ENCODE results near the gene RHO.
A peak's percentile ranks its signal among the peaks of the same experiment; 100 is the strongest.

RHO gene

DNA sequence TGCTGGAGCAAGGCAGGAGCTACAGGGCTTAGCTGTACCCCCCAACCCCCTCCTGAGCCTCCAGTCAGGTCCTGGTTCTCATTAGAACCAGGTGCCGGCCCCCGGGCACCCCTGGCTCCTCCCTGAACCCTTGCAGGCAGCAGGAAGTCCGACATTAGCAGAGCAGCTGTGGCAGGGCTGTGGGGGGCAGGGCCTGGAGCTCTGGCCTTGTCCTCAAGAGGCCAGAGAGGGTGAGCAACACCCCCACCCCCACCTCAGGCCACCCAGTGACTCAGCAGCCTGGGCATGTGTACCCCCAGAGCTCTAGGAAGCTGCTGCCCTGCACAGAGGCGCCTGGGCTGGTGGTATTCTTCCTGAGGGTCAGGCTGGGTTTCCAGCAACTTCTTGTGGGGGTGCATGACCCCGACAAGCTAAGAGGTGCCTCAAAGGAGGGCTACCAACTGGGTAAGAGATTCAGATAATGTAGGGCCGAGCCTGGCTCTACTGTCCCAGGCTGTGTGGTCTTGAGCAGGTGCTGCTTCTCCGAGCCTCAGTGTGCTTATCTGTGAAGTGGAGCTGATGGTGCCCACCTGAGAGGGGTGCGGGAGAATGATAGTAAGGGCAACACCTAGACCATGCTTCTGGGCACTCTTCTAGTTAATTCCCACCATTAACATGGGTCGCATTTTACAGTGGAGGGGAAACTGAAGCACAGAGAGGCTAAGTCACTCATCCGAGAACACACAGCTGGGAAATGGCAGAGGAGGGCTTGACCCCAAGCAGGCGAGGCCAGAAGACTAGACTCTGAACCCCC, 30.5 kb downstream of the RHO start (continued):
- TF ChIP-seq IKZF3 (tag by site-specific recombination; IDR thresholded peaks at IDR 0.05): no peak
- no peak for TF ChIP-seq PRDM1 (tag by site-specific recombination; IDR thresholded peaks at IDR 0.05)
- TF ChIP-seq, protein P1, sequence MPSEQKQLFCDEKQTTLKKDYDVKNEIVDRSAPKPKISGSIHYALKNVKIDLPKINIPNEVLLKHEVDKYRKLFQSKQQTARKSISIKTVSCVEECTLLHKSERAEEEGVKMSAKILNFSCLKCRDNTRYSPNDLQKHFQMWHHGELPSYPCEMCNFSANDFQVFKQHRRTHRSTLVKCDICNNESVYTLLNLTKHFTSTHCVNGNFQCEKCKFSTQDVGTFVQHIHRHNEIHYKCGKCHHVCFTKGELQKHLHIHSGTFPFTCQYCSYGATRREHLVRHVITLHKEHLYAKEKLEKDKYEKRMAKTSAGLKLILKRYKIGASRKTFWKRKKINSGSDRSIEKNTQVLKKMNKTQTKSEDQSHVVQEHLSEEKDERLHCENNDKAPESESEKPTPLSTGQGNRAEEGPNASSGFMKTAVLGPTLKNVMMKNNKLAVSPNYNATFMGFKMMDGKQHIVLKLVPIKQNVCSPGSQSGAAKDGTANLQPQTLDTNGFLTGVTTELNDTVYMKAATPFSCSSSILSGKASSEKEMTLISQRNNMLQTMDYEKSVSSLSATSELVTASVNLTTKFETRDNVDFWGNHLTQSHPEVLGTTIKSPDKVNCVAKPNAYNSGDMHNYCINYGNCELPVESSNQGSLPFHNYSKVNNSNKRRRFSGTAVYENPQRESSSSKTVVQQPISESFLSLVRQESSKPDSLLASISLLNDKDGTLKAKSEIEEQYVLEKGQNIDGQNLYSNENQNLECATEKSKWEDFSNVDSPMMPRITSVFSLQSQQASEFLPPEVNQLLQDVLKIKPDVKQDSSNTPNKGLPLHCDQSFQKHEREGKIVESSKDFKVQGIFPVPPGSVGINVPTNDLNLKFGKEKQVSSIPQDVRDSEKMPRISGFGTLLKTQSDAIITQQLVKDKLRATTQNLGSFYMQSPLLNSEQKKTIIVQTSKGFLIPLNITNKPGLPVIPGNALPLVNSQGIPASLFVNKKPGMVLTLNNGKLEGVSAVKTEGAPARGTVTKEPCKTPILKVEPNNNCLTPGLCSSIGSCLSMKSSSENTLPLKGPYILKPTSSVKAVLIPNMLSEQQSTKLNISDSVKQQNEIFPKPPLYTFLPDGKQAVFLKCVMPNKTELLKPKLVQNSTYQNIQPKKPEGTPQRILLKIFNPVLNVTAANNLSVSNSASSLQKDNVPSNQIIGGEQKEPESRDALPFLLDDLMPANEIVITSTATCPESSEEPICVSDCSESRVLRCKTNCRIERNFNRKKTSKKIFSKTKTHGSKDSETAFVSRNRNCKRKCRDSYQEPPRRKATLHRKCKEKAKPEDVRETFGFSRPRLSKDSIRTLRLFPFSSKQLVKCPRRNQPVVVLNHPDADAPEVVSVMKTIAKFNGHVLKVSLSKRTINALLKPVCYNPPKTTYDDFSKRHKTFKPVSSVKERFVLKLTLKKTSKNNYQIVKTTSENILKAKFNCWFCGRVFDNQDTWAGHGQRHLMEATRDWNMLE (tag by site-specific recombination; conservative IDR thresholded peaks at IDR 0.05; ENCODE audit: low read depth): no peak
- peak; percentile 52 for TF ChIP-seq GLIS1 (tag by site-specific recombination; IDR thresholded peaks at IDR 0.05)

DNA sequence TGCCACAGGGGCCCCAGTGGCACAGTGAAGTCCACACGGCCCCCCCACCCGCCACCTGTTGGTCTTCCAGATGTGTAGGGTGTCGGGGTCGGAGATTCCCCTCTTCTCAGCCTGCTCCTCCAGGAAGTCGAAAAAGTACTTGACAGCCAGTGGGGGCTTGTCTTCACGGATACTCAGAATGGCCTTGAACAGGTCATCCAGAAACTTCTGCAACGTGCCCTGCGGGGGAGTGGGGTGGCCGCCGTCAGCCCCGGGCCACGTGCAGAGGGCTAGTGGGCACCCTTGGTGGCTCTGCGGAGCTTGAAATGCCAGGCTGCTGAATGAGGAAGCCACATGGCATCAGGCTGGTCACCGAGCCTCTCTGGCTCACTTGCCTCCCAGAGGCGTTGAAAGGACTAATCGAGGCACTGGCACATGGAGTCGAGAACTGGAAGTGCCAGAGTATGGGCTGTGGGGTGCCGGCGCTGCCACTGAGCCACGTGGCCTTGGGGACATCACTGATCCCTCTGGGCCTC, 31.2 kb downstream of the RHO start:
- POLR2A ChIA-PET: no interaction called here
- CTCF ChIA-PET: no interaction called here
- peaks cover 0 to 53% of the 10 kb centered on the region in 2 experiments; a peak in 2 of 3 replicates for H3K36me3 ChIP-seq (ENCODE audit: control insufficient read depth in 2 of 2, insufficient read depth in 1 of 2, low read length in 2 of 2)
- TF ChIP-seq GLI4 (tag by site-specific recombination; IDR thresholded peaks at IDR 0.05) (no peak), SCRT2 (tag by site-specific recombination; IDR thresholded peaks at IDR 0.05) (peak; percentile 78), ZNF155 (tag by site-specific recombination; IDR thresholded peaks at IDR 0.05) (no peak), ZNF521 (tag by site-specific recombination; IDR thresholded peaks at IDR 0.05) (no peak), ZBTB7A (tag by site-specific recombination; IDR thresholded peaks at IDR 0.05; ENCODE audit: low read depth) (no peak)
- H3K27ac ChIP-seq (ENCODE audit: extremely low read depth, low read depth, low read length): no peak overlapping the region
- H3K9me3 ChIP-seq (ENCODE audit: control insufficient read depth, insufficient read depth, low read depth, low read length): no peaks in the 10 kb centered on the region
- no peaks in the 10 kb centered on the region for H3K4me1 ChIP-seq (ENCODE audit: control insufficient read depth, insufficient read depth, low read length)
- H3K4me3 ChIP-seq (ENCODE audit: low read depth, low read length): no peak overlapping the region

DNA sequence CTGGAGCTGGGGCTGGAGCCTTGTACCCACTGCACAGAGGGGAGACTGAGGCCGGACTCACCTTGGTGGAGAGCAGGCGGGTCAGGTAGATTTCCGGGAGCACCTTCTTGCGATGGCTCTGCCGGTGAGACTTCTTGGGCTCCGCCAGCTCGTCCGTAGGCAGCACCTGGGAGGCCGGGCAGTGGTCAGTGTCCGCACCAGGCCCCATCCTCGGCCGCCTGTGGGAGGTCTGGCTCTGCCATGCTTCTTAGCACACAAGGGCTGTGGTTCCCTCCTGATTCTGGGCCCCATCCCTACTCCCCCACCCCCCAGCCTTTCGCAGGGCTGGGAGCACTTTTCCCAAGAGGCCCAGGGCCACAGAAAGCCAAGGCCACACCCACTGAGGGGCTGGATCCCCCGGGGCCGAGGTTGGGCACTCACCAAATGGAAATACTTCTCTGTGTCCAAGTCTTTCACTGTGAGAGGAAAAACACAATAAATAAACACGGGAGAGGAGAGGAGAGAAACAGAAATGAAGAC, 31.9 kb downstream of the RHO start:
- ChIA-PET CTCF (interaction anchor here (0.6 kb wide), 1 partner anchor 432 kb away, joined by 3 read pairs; no protein-coding TSS in a partner anchor), POLR2A (no interaction called here)

DNA sequence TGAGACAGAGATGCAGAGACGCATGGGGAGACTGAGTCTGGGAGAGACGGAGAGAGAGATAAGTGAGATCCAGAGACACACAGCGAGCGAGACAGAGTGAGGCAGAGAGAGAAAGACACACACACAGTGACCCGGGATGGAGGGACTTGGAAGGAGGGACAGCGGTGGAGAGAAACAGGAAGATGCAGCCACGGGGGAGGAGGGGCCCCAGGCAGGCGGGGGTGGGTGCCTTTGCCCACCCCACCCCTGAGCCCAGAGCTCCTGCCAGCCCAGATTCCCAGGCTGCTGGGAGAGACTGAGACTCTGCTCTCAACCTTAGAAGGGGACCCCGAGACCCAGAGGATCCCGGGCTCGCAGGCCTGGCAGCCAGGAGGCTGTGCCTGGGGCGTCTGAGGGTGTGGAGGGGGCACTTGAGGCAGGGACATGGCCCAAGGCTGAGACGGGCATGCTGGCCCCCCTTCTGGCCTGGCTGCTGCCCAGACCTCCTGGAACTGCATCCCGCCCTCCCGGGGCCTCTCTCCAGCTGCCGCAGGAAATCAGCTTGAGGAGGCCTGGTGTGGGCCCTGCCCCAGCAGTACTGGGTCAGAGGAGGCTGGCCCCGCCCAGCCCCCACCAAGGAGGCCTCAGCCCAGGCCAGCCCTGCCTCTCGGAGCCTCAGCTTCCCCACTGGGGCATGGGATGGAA, 32.6 kb downstream of the RHO start:
- Histone ChIP-seq H3K4me1 (ENCODE audit: control insufficient read depth, insufficient read depth, low read length) (no peaks in the 10 kb centered on the region), H3K27ac (ENCODE audit: extremely low read depth, low read depth, low read length) (no peak overlapping the region), H3K4me3 (ENCODE audit: low read depth, low read length) (no peak overlapping the region), H3K36me3 (ENCODE audit: control insufficient read depth in 2 of 2, insufficient read depth in 1 of 2, low read length in 2 of 2) (peaks cover 0 to 61% of the 10 kb centered on the region in 2 experiments; a peak in 2 of 3 replicates), H3K9me3 (ENCODE audit: control insufficient read depth, insufficient read depth, low read depth, low read length) (no peaks in the 10 kb centered on the region)
- ChIA-PET CTCF (interaction anchor here (0.6 kb wide), 1 partner anchor 431 kb away, joined by 3 read pairs; no protein-coding TSS in a partner anchor), POLR2A (no interaction called here)
- no peak for TF ChIP-seq ZNF585B (tag by site-specific recombination; IDR thresholded peaks at IDR 0.05)
- TF ChIP-seq, protein P2, sequence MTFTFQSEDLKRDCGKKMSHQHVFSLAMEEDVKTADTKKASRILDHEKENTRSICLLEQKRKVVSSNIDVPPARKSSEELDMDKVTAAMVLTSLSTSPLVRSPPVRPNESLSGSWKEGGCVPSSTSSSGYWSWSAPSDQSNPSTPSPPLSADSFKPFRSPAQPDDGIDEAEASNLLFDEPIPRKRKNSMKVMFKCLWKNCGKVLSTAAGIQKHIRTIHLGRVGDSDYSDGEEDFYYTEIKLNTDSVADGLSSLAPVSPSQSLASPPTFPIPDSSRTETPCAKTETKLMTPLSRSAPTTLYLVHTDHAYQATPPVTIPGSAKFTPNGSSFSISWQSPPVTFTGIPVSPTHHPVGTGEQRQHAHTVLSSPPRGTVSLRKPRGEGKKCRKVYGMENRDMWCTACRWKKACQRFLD (tag by site-specific recombination; IDR thresholded peaks at IDR 0.05): no peak
- no peak for TF ChIP-seq ZNF248 (tag by site-specific recombination; IDR thresholded peaks at IDR 0.05)
- TF ChIP-seq ZNF677 (tag by site-specific recombination; IDR thresholded peaks at IDR 0.05): no peak
- TF ChIP-seq ZNF366 (tag by site-specific recombination; conservative IDR thresholded peaks at IDR 0.05): peak; percentile 66; the same call in 1 of the 2 replicates
- no peak for TF ChIP-seq ZNF473 (tag by site-specific recombination; IDR thresholded peaks at IDR 0.05)
- peak; percentile 94 for TF ChIP-seq GLIS1 (tag by site-specific recombination; IDR thresholded peaks at IDR 0.05)
- no peak for TF ChIP-seq ZNF501 (tag by site-specific recombination; IDR thresholded peaks at IDR 0.05)
- peak; percentile 68 for TF ChIP-seq ZIC2 (tag by site-specific recombination; IDR thresholded peaks at IDR 0.05)

More for the DNA sequence above, 31.9 kb downstream of the RHO start:
- H3K9me3 ChIP-seq (ENCODE audit: control insufficient read depth, insufficient read depth, low read depth, low read length): no peaks in the 10 kb centered on the region
- H3K27ac ChIP-seq (ENCODE audit: extremely low read depth, low read depth, low read length): no peak overlapping the region
- TF ChIP-seq, protein P3, sequence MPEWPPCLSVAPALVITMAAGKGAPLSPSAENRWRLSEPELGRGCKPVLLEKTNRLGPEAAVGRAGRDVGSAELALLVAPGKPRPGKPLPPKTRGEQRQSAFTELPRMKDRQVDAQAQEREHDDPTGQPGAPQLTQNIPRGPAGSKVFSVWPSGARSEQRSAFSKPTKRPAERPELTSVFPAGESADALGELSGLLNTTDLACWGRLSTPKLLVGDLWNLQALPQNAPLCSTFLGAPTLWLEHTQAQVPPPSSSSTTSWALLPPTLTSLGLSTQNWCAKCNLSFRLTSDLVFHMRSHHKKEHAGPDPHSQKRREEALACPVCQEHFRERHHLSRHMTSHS (tag by site-specific recombination; IDR thresholded peaks at IDR 0.05): no peak
- TF ChIP-seq ZBTB8A (tag by site-specific recombination; IDR thresholded peaks at IDR 0.05) (peak; percentile 63), ZNF560 (tag by site-specific recombination; IDR thresholded peaks at IDR 0.05; ENCODE audit: borderline replicate concordance) (no peak)
- no peaks in the 10 kb centered on the region for H3K4me1 ChIP-seq (ENCODE audit: control insufficient read depth, insufficient read depth, low read length)
- peaks cover 0 to 56% of the 10 kb centered on the region in 2 experiments; a peak in 2 of 3 replicates for H3K36me3 ChIP-seq (ENCODE audit: control insufficient read depth in 2 of 2, insufficient read depth in 1 of 2, low read length in 2 of 2)
- H3K4me3 ChIP-seq (ENCODE audit: low read depth, low read length): no peak overlapping the region

Measured in HEK293 (cell line).